Activated CD8-positive, alpha-beta memory T cell treated with anti-CD3 and anti-CD28 coated beads for 24 hours (primary cell): ENCODE measurements around the gene COA3.

Experiments
- DNase-seq: peaks from one replicate; pipeline ENCODE4 v3.0.0-alpha.2; 2020

The COA3 gene

DNA sequence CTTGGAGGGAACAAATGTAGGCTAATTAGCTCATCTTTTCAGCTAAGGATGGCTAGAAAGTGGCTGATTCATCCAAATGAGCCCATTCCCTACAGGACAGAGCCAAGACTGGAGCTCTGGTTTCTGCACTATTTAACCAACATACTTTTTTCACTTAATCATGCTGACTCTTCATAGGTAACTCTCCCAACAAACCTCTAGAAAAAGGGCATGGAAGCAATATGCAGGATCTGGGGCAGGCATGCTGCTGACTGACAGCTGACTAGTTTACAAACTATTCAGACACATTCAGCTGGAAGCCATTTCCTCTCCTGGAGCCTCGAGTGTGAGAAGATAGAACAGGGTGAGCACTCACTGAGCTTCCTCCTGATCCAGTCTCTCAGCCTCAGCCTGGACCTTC is 19.4 kb upstream of the COA3 start:
- no peak for DNase-seq

DNA sequence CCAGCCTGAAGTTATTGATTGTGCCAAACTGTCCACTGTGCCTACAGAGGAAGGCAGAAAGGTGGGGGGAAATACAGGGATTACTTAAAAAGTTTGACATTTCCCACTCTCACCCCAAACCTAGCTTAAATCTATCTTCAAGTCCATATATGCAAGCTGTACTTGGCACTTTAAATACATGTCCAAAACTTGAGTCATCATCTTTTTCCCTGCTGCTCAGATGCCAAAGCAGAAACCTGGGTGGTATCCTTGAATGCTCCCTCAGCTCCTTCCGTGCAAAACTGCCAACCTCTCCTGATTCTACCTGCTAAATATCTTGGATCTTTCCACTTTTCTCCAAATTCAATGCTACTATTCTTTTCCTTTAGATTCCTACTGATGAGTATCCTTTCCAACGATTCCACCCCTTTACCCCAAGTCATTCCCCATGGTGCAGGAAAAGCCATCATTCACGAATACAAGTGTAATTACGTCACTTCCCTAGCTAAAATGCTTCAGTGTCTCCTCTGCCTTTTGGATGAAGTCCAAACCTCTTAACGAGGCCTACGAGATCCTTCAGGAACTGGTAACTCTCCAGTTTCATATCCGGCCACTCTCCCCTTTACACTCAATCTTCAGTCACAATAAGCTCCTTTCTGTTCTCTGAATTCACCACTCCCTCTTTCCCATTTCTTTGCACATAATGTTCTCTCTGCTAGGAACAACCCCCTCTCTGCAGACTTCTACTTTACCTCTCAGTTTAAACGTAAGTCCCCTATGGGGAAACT is 16.3 kb upstream of the COA3 start:
- no peak for DNase-seq

DNA sequence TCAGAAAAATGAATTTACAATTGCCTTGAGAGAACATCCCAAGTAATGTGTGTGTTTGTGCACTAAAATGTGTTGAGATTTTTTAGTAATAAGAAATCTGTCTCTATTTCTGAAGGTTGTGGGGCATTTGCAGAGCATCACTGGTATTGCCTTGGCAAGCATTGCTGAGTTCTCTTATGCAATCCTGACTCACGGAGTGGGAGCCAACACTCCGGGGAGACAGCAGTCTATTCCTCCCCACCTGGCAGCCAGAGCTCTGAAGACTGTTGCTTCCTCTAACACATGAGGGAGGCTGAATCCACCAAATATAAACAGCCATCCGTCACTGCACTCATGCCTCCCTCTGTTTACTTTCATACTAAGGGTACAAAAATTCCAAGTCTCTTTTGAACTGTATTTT is 10.7 kb upstream of the COA3 start:
- DNase-seq, result no peak

DNA sequence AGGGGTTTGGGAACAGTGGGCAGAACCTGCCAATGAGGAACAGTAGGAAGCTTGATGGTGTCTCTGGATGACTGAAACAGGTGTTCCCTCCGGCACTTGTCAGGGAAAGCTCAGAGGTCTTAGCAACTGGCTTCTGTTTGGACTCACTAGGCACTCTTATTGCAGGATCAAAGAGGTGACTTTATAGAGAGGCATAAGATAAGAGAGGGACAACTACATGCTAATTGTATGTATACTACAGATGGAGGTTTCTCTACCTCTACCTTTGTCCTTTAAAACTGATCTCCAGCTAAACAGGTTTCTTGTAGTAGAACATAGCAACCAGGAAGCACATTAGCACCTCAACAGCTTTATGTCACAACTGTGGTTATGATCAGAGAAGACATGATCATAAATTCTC is 7.7 kb upstream of the COA3 start:
- DNase-seq, result no peak

DNA sequence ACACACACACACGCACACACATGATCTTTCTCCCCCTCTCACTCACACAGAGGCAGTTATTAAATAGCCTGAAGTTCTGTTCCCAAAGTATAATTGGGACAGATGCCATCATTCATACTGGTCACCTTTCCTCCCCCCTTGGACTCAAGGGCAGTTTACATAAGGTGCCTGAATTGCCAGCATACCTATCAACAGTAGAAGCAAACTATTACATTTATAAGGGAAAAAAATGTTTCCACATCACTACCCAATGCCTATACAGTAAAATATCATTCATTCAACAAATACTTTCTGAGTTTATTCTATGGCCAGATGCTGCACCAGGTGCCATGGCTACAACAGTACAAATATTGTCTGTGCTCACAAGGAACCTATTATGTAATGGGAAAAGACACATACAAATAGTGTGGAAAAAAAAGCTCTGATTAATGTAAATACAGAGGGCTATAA is 6.4 kb upstream of the COA3 start:
- no peak for DNase-seq

DNA sequence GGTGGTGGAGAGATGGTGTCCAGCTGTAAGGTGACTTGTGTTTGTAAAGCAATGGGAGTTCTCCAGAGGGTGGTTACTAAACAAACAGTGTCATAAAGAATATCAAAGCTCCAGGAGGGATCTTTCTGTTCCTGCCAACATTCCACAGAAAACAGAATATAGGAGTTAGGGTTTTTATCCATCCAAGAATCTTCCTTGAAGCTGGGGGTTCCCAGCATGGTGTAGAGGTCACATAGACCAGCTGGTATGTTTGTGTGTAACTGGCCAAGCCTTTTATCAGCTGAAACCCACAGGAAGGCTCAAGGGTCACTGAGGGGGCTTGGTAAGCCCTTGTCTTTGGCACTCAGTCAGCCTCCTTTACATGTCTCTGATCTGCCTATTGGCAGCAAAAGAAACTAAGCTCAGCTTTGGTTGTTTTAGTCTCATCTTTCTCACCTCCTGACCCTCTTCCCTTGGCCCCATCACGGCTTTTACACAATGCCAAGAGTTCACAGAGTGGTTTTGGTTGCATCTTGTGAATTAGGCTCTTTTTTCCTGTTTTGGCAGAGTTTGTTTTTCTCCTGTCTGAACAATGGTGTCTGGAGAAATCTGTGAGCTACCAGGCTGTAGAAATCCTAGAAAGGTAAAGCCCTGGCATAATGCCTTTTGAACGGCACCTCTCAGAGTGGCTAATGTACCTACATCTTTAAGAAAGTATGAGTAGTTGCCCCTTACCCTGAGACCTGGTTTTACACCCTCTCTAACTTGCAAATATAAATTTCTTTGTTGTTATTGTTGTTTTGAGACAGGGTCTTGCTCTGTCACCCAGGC is 4.8 kb upstream of the COA3 start:
- DNase-seq, result no peak

DNA sequence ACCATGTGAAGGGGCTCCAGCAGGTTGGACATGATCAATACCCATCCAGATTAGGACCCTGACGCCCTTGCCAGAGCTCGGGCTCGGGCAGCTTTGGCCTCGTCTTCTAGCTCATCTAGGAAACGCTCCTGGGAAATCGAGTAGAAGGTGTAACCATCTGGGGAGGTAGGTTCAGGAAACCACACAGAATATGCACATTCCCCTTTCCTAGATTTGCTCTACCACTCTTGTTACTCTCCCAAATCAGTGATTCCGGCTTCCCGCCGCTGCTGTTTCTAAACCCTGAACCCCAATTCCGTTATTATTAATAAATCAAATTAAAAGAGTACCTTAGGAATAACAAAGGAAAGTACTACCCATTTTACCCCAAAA is 507 bp downstream of the COA3 start:
- DNase-seq, result no peak

DNA sequence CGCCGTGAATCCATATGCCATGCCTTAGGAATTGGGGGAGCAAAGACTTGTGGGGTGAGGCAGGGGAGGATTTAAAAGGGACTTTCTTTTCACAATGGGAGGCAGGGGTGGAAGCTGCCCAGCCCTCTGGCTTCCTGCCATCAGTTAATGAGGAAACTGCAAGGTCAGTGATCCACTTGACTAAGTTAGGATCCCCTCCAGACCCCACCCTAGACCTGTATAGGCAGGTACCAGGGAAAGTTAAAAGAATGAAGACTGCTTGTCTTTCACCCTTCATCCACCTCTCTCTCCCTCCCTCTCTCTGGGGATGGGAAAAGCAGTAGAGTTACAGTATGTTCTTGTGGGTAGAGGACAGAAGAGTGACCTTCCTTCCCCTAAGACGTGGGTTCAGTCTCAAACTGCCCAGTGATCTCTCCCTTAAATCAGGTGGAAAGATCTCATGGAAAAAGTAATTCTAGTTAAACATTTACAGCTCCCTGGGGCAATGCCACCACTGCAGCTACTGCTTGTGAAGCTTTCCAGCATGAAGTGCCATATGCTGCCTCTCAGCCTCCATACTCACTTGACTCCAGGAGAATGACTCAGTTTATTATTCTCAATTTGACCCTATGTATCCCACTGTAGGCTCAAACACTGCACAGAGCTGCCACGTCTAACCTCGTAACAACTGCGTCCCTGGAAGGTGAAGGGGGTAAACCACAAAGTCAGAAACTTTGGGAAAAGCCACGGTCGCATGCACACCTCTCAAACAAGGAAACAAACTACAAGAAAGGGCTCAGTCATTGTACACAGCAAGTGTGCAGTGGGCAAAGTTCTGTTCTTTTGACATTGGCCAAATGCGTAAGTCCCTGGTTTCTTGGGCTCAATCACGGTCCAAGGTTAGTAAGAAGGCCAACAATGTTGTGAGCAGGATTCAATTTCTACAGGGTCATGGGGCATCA is 1.2 kb downstream of the COA3 start:
- no peak for DNase-seq

DNA sequence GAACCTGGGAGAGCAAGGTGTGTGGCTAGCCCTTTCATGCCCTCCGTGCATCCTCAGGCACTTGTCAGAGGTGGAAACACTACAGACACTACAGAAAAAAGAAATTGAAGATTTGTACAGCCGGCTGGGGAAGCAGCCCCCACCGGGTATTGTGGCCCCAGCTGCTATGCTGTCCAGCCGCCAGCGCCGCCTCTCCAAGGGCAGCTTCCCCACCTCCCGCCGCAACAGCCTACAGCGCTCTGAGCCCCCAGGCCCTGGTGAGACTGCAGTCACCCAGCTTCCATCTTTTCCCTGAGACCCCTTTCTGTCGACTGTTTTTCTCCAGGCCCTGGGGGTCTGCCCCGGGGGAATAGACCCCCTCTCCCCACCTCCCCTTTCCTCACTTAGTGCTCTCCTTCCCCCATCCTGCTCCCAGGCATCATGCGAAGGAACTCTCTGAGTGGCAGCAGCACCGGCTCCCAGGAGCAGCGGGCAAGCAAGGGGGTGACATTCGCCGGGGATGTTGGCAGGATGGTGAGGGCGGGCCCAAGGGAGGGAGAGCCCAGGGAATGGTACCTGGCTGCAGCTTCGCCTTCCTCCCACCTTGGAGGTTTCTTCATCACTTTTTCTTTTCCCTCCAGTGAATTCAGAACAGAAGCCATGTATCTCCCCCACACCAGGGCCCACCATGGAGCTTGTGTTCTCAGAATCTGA is 2.3 kb downstream of the COA3 start:
- DNase-seq, result no peak

DNA sequence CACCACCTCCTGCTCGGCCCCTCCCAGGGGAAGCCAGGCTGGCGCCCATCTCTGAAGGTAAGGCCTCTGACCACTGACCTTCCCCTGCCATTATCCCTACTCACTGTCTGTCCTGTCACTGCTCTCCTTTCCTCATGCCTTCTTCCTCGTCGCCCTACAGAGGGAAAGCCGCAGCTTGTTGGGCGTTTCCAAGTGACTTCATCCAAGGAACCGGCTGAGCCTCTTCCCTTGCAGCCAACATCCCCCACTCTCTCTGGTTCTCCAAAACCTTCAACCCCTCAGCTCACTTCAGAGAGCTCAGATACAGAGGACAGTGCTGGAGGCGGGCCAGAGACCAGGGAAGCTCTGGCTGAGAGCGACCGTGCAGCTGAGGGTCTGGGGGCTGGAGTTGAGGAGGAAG is 3.0 kb downstream of the COA3 start:
- DNase-seq, result no peak

DNA sequence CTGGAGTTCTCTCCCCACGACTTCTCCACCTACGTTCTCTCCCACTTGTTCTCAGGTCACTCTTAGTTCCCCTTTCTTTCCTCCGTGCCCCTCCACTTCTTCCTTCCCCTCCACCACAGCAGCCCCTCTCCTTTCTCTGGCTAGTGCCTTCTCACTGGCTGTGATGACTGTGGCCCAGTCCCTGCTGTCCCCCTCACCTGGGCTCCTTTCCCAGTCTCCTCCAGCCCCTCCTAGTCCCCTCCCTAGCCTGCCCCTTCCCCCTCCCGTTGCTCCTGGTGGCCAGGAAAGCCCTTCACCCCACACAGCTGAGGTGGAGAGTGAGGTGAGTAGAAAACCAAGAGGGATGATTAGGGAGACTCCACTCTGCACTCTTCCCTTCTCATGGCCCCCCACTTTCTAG is 3.4 kb downstream of the COA3 start:
- DNase-seq, result no peak

DNA sequence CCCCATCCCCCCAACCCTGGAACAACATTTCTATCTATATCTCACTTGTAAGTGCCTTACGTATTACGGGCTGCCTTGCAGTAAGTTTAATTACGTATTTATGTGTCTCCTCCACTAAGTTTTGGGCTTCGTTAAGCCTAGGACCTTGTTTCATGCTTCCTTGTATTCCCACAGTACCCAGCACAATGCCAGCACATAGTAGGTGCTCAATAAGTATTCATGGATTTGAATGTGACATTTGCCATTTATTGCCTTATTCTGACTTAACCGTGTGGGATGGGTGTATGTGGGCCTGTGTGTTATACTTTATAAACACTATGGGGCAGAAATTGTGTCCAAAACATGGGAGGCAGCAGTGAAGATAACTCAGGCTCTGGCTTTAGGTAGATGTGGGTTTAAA is 6.0 kb downstream of the COA3 start:
- DNase-seq, result no peak

DNA sequence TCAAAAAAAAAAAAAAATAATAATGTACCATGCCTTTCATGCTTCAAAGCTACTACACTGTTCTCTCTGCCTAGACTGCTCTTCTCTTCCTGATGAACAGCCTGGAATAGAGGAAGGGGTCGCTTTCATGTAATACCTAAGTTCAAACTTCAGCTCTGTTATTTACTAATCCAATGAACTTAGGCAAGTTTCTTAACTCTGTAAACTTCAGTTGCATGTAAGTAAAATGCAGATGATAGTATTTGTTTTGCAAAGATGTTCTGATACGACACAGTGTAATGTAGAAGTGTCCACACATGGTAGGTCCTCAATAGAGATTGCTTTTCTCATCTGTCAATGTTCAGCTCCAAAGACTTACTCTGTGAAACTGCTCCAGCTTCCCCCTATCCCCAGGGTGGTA is 6.6 kb downstream of the COA3 start:
- no peak for DNase-seq

DNA sequence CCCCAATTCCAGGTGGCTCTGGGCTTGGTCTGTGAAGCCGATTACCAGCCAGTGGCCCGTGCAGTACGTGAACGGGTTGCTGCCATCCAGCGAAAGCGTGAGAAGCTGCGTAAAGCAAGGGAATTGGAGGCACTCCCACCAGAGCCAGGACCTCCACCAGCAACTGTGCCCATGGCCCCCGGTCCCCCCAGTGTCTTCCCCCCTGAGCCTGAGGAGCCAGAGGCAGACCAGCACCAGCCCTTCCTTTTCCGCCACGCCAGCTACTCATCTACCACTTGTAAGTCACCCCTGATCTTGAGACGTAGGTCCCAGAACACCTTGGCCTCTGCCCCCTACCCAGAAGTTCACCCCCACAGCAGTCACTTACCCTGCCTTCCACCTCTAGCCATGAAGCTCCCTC is 11.2 kb downstream of the COA3 start:
- DNase-seq, result no peak

DNA sequence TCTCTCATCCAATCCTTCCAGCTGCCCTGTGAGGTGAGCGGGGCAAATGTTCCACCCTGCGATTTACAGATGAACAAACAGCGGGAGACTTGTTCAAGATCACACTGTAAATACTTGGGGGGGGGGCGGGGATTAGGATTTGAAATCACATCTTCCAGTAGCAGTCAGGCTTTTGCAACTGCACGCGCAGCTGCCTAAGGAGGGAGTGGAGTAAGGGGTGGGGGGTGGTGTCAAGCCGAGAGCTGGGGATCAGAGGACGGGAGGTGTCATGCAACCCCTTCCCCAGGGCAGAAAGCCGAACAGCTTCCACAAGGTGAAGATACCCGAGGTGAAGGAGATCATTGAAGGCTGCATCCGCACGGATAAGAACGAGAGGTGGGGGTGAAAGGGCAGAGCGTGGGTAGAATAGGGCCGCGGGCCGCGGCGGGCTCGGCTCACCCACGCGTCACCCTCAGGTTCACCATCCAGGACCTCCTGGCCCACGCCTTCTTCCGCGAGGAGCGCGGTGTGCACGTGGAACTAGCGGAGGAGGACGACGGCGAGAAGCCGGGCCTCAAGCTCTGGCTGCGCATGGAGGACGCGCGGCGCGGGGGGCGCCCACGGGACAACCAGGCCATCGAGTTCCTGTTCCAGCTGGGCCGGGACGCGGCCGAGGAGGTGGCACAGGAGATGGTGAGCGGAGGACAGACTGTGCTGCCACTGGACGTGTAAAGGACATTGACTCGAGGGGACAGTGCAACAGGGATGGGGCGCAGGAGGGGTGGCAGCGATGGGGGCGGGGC is 13.5 kb downstream of the COA3 start:
- no peak for DNase-seq

DNA sequence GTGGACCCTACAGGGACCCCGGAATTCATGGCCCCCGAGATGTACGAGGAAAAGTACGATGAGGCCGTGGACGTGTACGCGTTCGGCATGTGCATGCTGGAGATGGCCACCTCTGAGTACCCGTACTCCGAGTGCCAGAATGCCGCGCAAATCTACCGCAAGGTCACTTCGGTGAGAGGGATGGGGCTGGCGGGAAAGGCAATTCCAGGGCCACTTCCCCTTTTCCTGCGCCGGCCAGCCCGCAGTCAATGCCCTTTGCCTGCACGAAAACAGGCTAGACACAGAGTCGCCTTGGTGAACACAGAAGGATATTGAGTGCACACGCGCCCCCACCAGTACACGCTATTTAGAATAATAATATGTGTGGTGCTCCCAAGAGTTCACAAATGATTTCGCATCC is 14.1 kb downstream of the COA3 start:
- no peak for DNase-seq

DNA sequence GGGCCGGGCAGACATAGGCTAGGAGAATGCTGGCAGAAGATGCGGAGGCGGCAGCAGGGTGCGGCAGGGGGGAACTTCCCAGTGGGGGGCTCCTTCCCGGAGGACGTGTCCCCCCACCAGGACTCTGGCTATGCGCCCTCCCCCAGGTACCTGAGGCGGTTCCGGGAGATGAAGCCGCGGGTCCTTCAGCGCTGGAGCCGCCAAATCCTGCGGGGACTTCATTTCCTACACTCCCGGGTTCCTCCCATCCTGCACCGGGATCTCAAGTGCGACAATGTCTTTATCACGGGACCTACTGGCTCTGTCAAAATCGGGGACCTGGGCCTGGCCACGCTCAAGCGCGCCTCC is 14.7 kb downstream of the COA3 start:
- no peak for DNase-seq

DNA sequence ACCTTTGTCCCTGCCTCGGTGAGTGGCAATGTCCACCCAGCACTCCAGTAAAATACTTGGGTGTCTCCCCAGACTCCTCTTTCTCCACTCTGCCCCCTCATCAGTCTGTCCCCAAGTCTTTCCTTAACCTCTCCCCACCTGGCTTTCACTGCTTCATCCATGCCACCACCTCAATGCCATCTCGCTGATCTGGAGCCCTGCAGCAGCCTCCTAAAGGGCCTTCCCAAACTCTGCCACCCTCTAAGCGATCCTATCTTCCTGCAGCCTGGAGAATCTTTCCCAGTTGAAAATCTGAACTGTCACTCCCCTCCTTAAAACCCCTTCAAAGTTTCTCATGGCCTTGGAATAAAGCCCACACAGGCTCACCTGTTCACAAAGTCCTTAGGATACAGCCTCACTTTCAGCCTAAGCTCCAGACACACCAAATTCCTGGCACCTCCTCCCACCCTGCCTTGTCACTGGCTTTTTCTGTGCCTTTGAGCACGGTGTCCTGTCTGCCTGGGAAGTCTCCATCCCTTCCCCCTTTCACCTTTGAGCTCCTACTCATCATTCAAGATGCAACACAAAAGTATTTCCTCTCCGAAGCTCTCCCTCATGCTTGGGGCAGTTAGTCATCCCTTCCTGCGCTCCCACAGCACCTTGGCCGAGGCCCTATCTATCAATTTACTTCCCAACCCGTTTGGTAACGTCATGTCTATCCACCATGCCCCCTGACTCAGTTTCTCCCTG is 15.3 kb downstream of the COA3 start:
- no peak for DNase-seq

DNA sequence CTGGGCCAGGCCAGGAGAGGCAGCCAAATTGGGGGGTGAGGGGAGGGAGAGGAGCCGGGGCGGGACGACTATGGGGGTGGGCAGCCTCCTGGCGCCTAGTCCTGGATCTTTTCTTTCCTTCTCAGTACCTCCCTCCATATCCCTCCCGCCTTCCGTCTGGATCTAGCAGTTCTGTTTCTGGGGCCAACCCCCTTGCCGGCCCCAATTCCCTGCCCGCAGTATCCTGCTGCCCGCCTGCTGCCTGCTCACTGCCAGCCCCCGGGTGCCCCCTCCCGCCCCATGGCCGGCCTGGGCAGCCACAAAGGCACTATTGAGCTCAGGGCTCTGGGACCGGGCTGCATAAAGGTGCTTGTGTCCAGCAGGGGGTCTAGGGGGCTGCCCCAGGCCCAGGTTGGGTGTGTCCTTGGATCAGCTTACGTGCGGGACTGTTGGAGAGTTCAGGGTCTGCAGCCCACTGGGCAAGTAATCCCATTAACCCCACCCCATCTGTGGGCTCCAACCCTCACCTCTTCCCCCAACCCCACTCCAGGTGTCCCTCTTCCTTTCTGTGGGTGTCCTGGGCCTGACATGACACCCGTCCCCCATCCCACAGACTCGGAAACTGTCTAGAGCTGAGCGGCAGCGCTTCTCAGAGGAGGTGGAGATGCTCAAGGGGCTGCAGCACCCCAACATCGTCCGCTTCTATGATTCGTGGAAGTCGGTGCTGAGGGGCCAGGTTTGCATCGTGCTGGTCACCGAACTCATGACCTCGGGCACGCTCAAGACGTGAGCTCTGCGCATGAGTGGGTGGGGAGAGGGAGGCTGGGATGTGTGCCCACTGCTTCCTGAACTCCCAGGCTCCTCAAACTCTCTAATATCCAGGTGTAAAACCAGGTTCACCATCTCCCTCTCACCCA is 16.1 kb downstream of the COA3 start:
- no peak for DNase-seq

DNA sequence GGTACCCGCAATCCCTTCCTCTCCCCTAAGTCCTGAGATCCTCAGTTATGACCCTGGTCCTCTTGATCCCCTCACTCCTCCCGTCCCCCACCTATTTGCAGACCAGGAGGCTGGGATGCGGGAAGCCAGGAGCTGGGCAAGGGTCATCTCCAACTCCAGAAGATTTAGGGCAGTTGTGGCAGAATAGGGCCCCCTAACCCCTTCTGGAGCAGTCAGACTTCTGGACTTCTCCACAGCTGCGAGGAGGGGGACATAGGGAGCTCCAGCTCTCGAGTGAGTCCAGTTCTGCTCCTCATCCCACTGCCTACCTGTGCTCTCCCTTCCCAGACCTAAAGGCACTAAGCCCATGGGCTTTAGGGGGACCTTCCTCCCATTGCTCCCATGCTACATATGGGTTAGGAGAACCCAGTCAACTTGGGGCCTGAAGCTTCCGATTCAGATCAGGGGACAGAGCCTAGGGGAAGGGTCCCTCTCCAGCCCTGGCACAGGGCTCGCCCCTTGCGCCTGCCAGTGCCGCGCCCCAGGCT is 16.8 kb downstream of the COA3 start:
- no peak for DNase-seq
